Measurements from ENCODE around the gene NACC1.
A peak's percentile ranks its signal among the peaks of the same experiment; 100 is the strongest.

The NACC1 gene

DNA sequence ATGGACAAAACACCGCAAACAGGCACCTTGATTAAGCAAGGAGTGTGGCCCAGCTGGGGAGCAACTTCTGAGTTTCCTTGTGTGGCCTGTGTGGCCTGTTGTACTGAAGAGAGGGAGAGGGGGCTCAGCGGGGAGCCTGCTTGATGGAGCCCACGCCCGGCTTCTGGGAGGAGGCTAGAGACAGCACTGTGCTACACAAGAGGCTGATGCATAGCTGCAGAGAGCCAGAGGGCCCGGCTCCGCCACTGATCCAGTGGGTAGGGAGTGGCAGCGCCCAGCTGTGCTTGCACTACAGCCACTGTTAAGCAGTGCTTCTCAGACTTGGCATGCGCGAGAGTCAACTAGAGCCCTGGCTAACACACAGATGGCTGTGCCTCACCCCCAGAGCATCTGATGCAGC, 34.4 kb upstream of the NACC1 start:
- Histone ChIP-seq H3K9ac (peak overlapping the region in 3 of 11 experiments; percentile 12 to 18 (median 15); a peak in 1 of 22 replicates), H4K20me1 (peaks cover 0 to 7% (median 0%) of the 10 kb centered on the region in 11 experiments; a peak in 2 of 22 replicates), H3K9me3 (replicated peaks in 1 of 11) (no peaks in the 10 kb centered on the region), H3K27ac (no peak overlapping the region), H3K4me3 (no peak overlapping the region), H3K27me3 (no peaks in the 10 kb centered on the region), H3K4me1 (peaks cover 10 to 26% (median 20%) of the 10 kb centered on the region in 10 experiments), H3K4me2 (no peak overlapping the region), H3K36me3 (peaks cover 0 to 54% (median 35%) of the 10 kb centered on the region in 11 experiments; a peak in 15 of 22 replicates)
- no peak for TF ChIP-seq Cebpa-rat (IDR thresholded peaks at IDR 0.05)

- H3K36me3 ChIP-seq, result peaks cover 0 to 40% (median 26%) of the 10 kb centered on the region in 11 experiments; a peak in 14 of 22 replicates
- peak overlapping the region in 3 of 11 experiments; percentile 36 to 46 (median 45); a peak in 6 of 22 replicates for H3K4me2 ChIP-seq
- H3K4me1 ChIP-seq, result peaks cover 12 to 30% (median 24%) of the 10 kb centered on the region in 10 experiments
- TF ChIP-seq Cebpa-rat (IDR thresholded peaks at IDR 0.05), result no peak
- no peak overlapping the region for H3K4me3 ChIP-seq
- peaks cover 0 to 12% (median 0%) of the 10 kb centered on the region in 11 experiments; a peak in 1 of 22 replicates for H4K20me1 ChIP-seq
- H3K27me3 ChIP-seq, result no peaks in the 10 kb centered on the region
- H3K27ac ChIP-seq, result no peak overlapping the region
- H3K9me3 ChIP-seq (replicated peaks in 1 of 11), result no peaks in the 10 kb centered on the region
- H3K9ac ChIP-seq, result no peak overlapping the region
These were observed 32.4 kb upstream of the NACC1 start for GRCh38 chr19:13085666-13086065.

- no peak overlapping the region for H3K9ac ChIP-seq
- peaks cover 0 to 36% (median 22%) of the 10 kb centered on the region in 11 experiments; a peak in 14 of 22 replicates for H3K36me3 ChIP-seq
- TF ChIP-seq Cebpa-rat (IDR thresholded peaks at IDR 0.05), result no peak
- peaks cover 19 to 37% (median 30%) of the 10 kb centered on the region in 10 experiments for H3K4me1 ChIP-seq
- no peaks in the 10 kb centered on the region for H3K27me3 ChIP-seq
- H4K20me1 ChIP-seq, result peaks cover 0 to 12% (median 0%) of the 10 kb centered on the region in 11 experiments; a peak in 1 of 22 replicates
- H3K27ac ChIP-seq, result no peak overlapping the region
- no peaks in the 10 kb centered on the region for H3K9me3 ChIP-seq (replicated peaks in 1 of 11)
- H3K4me2 ChIP-seq, result peak overlapping the region in 1 of 11 experiments; percentile 45; a peak in 3 of 22 replicates
- H3K4me3 ChIP-seq, result no peak overlapping the region
These were observed 31.7 kb upstream of the NACC1 start for GRCh38 chr19:13086341-13086740.

DNA sequence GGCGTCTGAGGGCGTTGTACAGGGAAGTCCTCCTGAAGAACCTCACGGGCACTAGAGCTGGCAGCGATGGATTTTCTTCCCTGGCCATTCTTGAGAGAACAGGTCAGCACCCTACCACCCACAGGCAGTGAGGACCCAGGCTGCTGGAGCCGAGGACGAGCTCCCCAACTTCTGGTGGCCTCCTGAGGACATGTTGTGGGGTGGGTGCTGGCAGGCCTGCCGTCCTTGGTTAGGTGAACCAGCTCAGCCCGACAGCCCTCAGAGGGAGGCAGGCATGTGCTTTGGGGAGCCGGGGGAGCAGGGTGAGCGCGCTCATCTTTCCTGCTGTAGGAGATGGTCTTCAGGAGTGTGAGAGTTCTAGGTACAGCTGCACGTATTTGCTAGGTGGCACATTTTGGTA, 30.8 kb upstream of the NACC1 start:
- Histone ChIP-seq H3K9me3 (replicated peaks in 1 of 11) (no peaks in the 10 kb centered on the region), H3K4me3 (no peak overlapping the region), H3K9ac (no peak overlapping the region), H3K27ac (no peak overlapping the region), H3K36me3 (peaks cover 0 to 26% (median 17%) of the 10 kb centered on the region in 11 experiments; a peak in 11 of 22 replicates), H3K4me2 (no peak overlapping the region), H3K4me1 (peaks cover 28 to 47% (median 40%) of the 10 kb centered on the region in 10 experiments), H3K27me3 (no peaks in the 10 kb centered on the region), H4K20me1 (peaks cover 0 to 12% (median 0%) of the 10 kb centered on the region in 11 experiments; a peak in 1 of 22 replicates)
- TF ChIP-seq Cebpa-rat (IDR thresholded peaks at IDR 0.05), result no peak

DNA sequence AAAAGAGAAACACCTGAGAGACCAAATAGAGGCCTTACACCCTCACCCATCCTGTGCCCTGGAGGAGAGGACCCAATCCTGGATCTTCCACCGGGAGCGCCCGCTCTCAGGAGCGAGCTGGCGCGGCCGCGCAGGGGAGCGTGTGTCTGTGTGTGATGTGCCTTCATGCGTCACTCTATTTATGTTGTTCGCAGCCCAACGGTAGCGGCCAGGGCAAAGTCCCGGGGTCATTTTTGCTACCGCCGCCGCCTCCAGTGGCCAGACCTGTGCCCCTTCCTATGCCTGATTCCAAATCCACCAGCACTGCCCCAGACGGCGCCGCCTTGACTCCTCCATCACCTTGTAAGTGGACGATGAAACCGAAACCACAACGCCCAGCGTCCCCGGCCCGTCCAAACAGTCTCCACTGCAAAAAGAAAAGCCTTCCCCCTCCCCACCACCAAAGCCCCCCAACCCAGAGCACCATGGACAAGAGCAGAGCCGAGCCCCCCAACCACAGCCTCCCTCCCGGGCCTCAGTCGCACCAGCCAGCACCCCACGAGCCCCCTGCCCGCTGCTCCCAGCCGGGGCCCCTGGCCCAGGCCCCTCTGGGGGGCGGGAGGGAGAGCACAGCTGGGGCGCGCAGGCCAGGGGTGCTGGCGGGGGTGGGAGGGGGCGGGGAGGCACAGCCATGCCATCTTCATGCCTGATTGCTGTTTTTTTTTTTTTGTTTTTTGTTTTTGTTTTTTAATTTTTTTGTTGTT, 30.1 kb upstream of the NACC1 start:
- TF ChIP-seq Cebpa-rat (IDR thresholded peaks at IDR 0.05), result no peak
- H3K9me3 ChIP-seq (replicated peaks in 1 of 11), result no peaks in the 10 kb centered on the region

GRCh38 chr19:13089139-13089856, 28.8 kb upstream of the NACC1 start:
- Histone ChIP-seq H3K36me3 (peaks cover 0 to 12% (median 5%) of the 10 kb centered on the region in 11 experiments; a peak in 7 of 22 replicates), H3K27me3 (no peaks in the 10 kb centered on the region), H3K9me3 (replicated peaks in 1 of 11) (no peaks in the 10 kb centered on the region), H3K9ac (peak overlapping the region in 7 of 11 experiments; percentile 24 to 75 (median 70); a peak in 9 of 22 replicates), H3K4me1 (peaks cover 43 to 67% (median 60%) of the 10 kb centered on the region in 10 experiments), H3K4me2 (peak overlapping the region in 9 of 11 experiments; percentile 79 to 100 (median 96); a peak in 17 of 22 replicates), H3K4me3 (no peak overlapping the region; a peak in 1 of 20 replicates), H3K27ac (peak overlapping the region in 7 of 11 experiments; percentile 8 to 79 (median 73); a peak in 11 of 22 replicates), H4K20me1 (peaks cover 0 to 12% (median 0%) of the 10 kb centered on the region in 11 experiments; a peak in 3 of 22 replicates)
- TF ChIP-seq Cebpa-rat (IDR thresholded peaks at IDR 0.05), result no peak

More for the DNA sequence above, 30.1 kb upstream of the NACC1 start:
- peaks cover 30 to 54% (median 47%) of the 10 kb centered on the region in 10 experiments for H3K4me1 ChIP-seq
- peaks cover 0 to 22% (median 13%) of the 10 kb centered on the region in 11 experiments; a peak in 11 of 22 replicates for H3K36me3 ChIP-seq
- no peaks in the 10 kb centered on the region for H3K27me3 ChIP-seq
- H3K27ac ChIP-seq, result no peak overlapping the region
- peaks cover 0 to 8% (median 0%) of the 10 kb centered on the region in 11 experiments; a peak in 1 of 22 replicates for H4K20me1 ChIP-seq
- H3K4me2 ChIP-seq, result no peak overlapping the region
- no peak overlapping the region for H3K9ac ChIP-seq
- H3K4me3 ChIP-seq, result no peak overlapping the region

GRCh38 chr19:13089857-13090507, 28.1 kb upstream of the NACC1 start:
- no peak for TF ChIP-seq Cebpa-rat (IDR thresholded peaks at IDR 0.05)
- Histone ChIP-seq H3K9ac (peak overlapping the region in 9 of 11 experiments; percentile 24 to 75 (median 63); a peak in 15 of 22 replicates), H3K27me3 (no peaks in the 10 kb centered on the region), H3K4me3 (no peak overlapping the region; a peak in 2 of 20 replicates), H3K36me3 (peaks cover 0 to 12% (median 5%) of the 10 kb centered on the region in 11 experiments; a peak in 7 of 22 replicates), H3K27ac (peak overlapping the region in 8 of 11 experiments; percentile 32 to 79 (median 72); a peak in 13 of 22 replicates), H3K4me2 (peak overlapping the region in 9 of 11 experiments; percentile 79 to 100 (median 96); a peak in 19 of 22 replicates), H3K9me3 (replicated peaks in 1 of 11) (no peaks in the 10 kb centered on the region), H3K4me1 (peaks cover 49 to 73% (median 67%) of the 10 kb centered on the region in 10 experiments), H4K20me1 (peaks cover 0 to 15% (median 0%) of the 10 kb centered on the region in 11 experiments; a peak in 4 of 22 replicates)

Measured in BLaER1 treated with 17β-estradiol and CSF1 and Interleukin-3, amounts not matched to agents 10 nM and 100 nM (cell line).